IMR-90 (cell line): Measurements from ENCODE around the gene KCNT2. TPM values are rescaled to one million over a fixed set of nuclear protein-coding genes. Genes with fewer than 3 reads are reported as not detected.

Experiments
- ATAC-seq: fragments of 200-7000 bp; cut with Tn5 transposase; 2 replicates; pipeline ENCODE4 v1.9.1; 2020; ENCODE audit warnings: low read depth, mild to moderate bottlenecking, moderate library complexity
- BruUV-seq: library from RNA; stranded (reverse); fragments of 400-500 nt; replicated peaks from 2 replicates; lab custom pipeline; 2021; lab: Mats Ljungman, UMichigan
- CTCF ChIA-PET: fragments of 300-600 bp; formaldehyde crosslinking; extraction: SDS; loops from one replicate; lab custom pipeline; 2021; ENCODE audit warnings: antibody characterized with exemption; lab: Yijun Ruan, JAX
- POLR2A ChIA-PET: fragments of 300-600 bp; sonication (Branson Sonifier 250); formaldehyde crosslinking; loops from one replicate; lab custom pipeline; 2022; ENCODE audit warnings: antibody characterized with exemption; ENCODE audit not compliant: unreplicated experiment; lab: Charles Lee
- DNase-seq: peaks from one replicate; pipeline ENCODE4 v3.0.0; 2013
- H2AFZ ChIP-seq: replicated peaks from 2 replicates; pipeline ENCODE3; 2013; ENCODE audit warnings: low read length, mild to moderate bottlenecking; ENCODE audit not compliant: poor library complexity
- H2AK5ac ChIP-seq: 2 replicates; pipeline ENCODE4 v1.6.1; 2013; ENCODE audit warnings: low read depth, low read length, inconsistent platforms
- H2AK9ac ChIP-seq: replicated peaks from 2 replicates; pipeline ENCODE3; 2013; ENCODE audit warnings: mild to moderate bottlenecking, low read depth, low read length, moderate library complexity; ENCODE audit not compliant: poor library complexity
- H2BK120ac ChIP-seq: 2 replicates; pipeline ENCODE4 v1.6.1; 2013; ENCODE audit warnings: low read depth, low read length, inconsistent platforms
- H2BK15ac ChIP-seq: 3 replicates; pipeline ENCODE4 v1.6.1; 2013; ENCODE audit warnings: low read depth, low read length, inconsistent platforms
- H2BK20ac ChIP-seq: 2 replicates; pipeline ENCODE4 v1.6.1; 2013; ENCODE audit warnings: low read depth, mild to moderate bottlenecking, inconsistent platforms, low read length, moderate library complexity
- H2BK5ac ChIP-seq: 2 replicates; pipeline ENCODE4 v1.6.1; 2013; ENCODE audit warnings: mild to moderate bottlenecking, low read depth, low read length, inconsistent platforms; ENCODE audit not compliant: poor library complexity, severe bottlenecking
- H3K14ac ChIP-seq: replicated peaks from 2 replicates; pipeline ENCODE4 v1.6.1; 2013; ENCODE audit warnings: low read depth, low read length, inconsistent platforms
- H3K18ac ChIP-seq: 2 replicates; pipeline ENCODE4 v1.6.1; 2013; ENCODE audit warnings: low read depth, low read length, control low read depth
- H3K23ac ChIP-seq: 2 replicates; pipeline ENCODE4 v1.6.1; 2013; ENCODE audit warnings: low read depth, low read length, inconsistent platforms
- H3K27ac ChIP-seq: 2 replicates; pipeline ENCODE4 v1.5.1; 2013; ENCODE audit warnings: mild to moderate bottlenecking, control low read depth, low read length; ENCODE audit not compliant: insufficient read depth
- H3K27me3 ChIP-seq: 2 replicates; pipeline ENCODE4 v1.6.1; 2013; ENCODE audit warnings: low read length; ENCODE audit not compliant: control insufficient read depth, insufficient read depth
- H3K36me3 ChIP-seq: 2 replicates; pipeline ENCODE4 v1.6.1; 2013; ENCODE audit warnings: low read length, mixed read lengths; ENCODE audit not compliant: control insufficient read depth, insufficient read depth
- H3K4ac ChIP-seq: 2 replicates; pipeline ENCODE4 v1.6.1; 2013; ENCODE audit warnings: low read depth, low read length, inconsistent platforms
- H3K4me1 ChIP-seq: 2 replicates; pipeline ENCODE4 v1.6.1; 2013; ENCODE audit warnings: low read length, mixed read lengths; ENCODE audit not compliant: control insufficient read depth, insufficient read depth
- H3K4me2 ChIP-seq: 2 replicates; pipeline ENCODE4 v1.6.1; 2013; ENCODE audit warnings: low read depth, mild to moderate bottlenecking, control low read depth, low read length, moderate library complexity
- H3K4me3 ChIP-seq: 2 replicates; pipeline ENCODE4 v1.5.1; 2013; ENCODE audit warnings: low read depth, mild to moderate bottlenecking, control low read depth, low read length, moderate library complexity; ENCODE audit not compliant: insufficient read depth
- H3K56ac ChIP-seq: 2 replicates; pipeline ENCODE4 v1.6.1; 2013; ENCODE audit warnings: low read length, inconsistent platforms; ENCODE audit not compliant: insufficient read depth; ENCODE audit errors: extremely low read depth
- H3K79me1 ChIP-seq, 2 experiments: 2 replicates each; pipeline ENCODE4 v1.6.1; 2013; ENCODE audit warnings: low read length in 2 of 2, inconsistent platforms in 1 of 2, low read depth in 1 of 2
- H3K9ac ChIP-seq: 2 replicates; pipeline ENCODE4 v1.6.1; 2013; ENCODE audit warnings: low read depth, low read length, control low read depth
- H3K9me1 ChIP-seq: 2 replicates; pipeline ENCODE4 v1.6.1; 2013; ENCODE audit warnings: low read length, inconsistent platforms; ENCODE audit not compliant: insufficient read depth
- H3K9me3 ChIP-seq: 2 replicates; pipeline ENCODE4 v1.6.1; 2013; ENCODE audit warnings: low read length; ENCODE audit not compliant: control insufficient read depth, insufficient read depth
- H4K20me1 ChIP-seq: 2 replicates; pipeline ENCODE4 v1.6.1; 2013; ENCODE audit warnings: low read length, inconsistent platforms; ENCODE audit not compliant: insufficient read depth
- H4K5ac ChIP-seq: 2 replicates; pipeline ENCODE4 v1.6.1; 2013; ENCODE audit warnings: mild to moderate bottlenecking, low read depth, low read length, control low read depth
- H4K8ac ChIP-seq, 2 experiments: 2 replicates each; pipeline ENCODE4 v1.6.1; 2013; ENCODE audit warnings: low read depth in 2 of 2, low read length in 2 of 2, control low read depth in 1 of 2, inconsistent platforms in 1 of 2
- H4K91ac ChIP-seq: 2 replicates; pipeline ENCODE4 v1.6.1; 2013; ENCODE audit warnings: low read depth, low read length, inconsistent platforms; ENCODE audit not compliant: insufficient read depth
- MAFK ChIP-seq: IDR thresholded peaks from 2 replicates; pipeline ENCODE4 v1.6.1; 2012; ENCODE audit warnings: low read depth, low read length, improper control_type of control experiment
- WGBS, 2 experiments: methylation state at CpG; one replicate each; pipeline versions ENCODE4 v1.1.5 to v1.1.7; 2013; ENCODE audit warnings: missing lambda C conversion rate in 2 of 2; ENCODE audit not compliant: insufficient read length in 1 of 2; ENCODE audit errors: extremely low coverage in 2 of 2; 5-methylcytosine and 5-hydroxymethylcytosine counted together
- dilution Hi-C: fragments of 300-500 bp; cut with HindIII; formaldehyde crosslinking; loops from one replicate; pipeline ENCODE4 v1.14.3; 2018; ENCODE audit warnings: low sequenced_read_pairs; ENCODE audit not compliant: unreplicated experiment
- in situ Hi-C: fragments of 300-500 bp; cut with MboI; formaldehyde crosslinking; loops from 3 replicates; pipeline ENCODE4 v1.14.3; 2019; ENCODE audit warnings: low sequenced_read_pairs, inconsistent platforms, mixed read lengths
- intact Hi-C: fragments of 100-400 bp; cut with micrococcal nuclease; formaldehyde crosslinking; loops from 2 replicates; pipeline ENCODE4 v1.10.0; 2022
- polyA plus RNA-seq, 3 experiments: library from polyadenylated mRNA; depleted of rRNA; stranded (reverse); fragments of >200 nt; gene quantifications; 2 replicates each; pipeline ENCODE4 v1.2.3, GENCODE V29; 2012; ENCODE audit warnings: low replicate concordance in 1 of 3
- total RNA-seq: library from RNA; depleted of rRNA; stranded (reverse); fragments of >200 nt; gene quantifications from 2 replicates; pipeline ENCODE4 v1.2.3, GENCODE V29; 2012
- TF ChIP-seq, protein P1 (sequence below): fragments of 150-350 bp; IDR thresholded peaks from 2 replicates; pipeline ENCODE4 v1.6.1; 2017; ENCODE audit warnings: mild to moderate bottlenecking, antibody characterized with exemption, low read length, low read depth

KCNT2 gene
- total and polyA plus RNA-seq, 2 of the 4 experiments (the other 2 are of a cell fraction): 0.22 to 0.72 TPM

DNA sequence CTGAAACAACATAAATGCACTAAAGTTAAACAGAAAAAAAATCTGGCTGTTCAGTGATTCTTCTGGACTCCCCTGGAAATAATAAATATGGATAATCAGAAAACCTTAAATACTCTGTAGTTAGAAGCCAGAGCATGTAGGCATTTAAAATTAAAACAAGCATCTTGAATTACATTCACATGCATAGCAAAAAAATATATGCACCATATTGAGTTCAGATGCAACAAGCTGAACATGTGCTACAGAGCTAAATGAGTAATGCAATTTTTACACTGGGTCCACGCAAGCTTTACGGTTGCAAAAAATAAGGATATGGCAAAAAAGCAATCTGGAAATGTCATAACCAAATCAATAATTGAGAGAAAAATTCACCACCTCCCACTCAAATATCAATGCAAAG lies 11.5 kb upstream of the KCNT2 start:
- Histone ChIP-seq H2BK15ac (no peak overlapping the region), H3K27me3 (no peaks in the 10 kb centered on the region), H3K4me2 (no peak overlapping the region), H2BK120ac (no peak overlapping the region), H4K8ac (no peak overlapping the region), H3K14ac (no peak overlapping the region), H4K20me1 (no peaks in the 10 kb centered on the region), H2BK20ac (no peak overlapping the region), H2BK5ac (no peak overlapping the region), H3K56ac (no peak overlapping the region), H3K27ac (no peak overlapping the region), H3K9me3 (no peaks in the 10 kb centered on the region), H3K18ac (no peak overlapping the region), H3K36me3 (no peaks in the 10 kb centered on the region), H2AK9ac (no peak overlapping the region), H2AK5ac (no peak overlapping the region), H3K79me1 (no peaks in the 10 kb centered on the region), H4K91ac (no peak overlapping the region), H3K9ac (no peak overlapping the region), H3K4me1 (no peaks in the 10 kb centered on the region), H2AFZ (no peak overlapping the region), H3K23ac (no peak overlapping the region), H3K4ac (no peak overlapping the region), H3K4me3 (no peak overlapping the region), H3K9me1 (no peaks in the 10 kb centered on the region), H4K5ac (no peak overlapping the region)
- POLR2A ChIA-PET: no interaction called here
- intact Hi-C loops (no loop called here), in situ Hi-C loops (no loop called here), dilution Hi-C loops (no loop called here)
- ATAC-seq (no peak), DNase-seq (no peak)
- WGBS, 2 experiments: no CpG with 5 or more reads among the region's 2 CpGs
- TF ChIP-seq, protein P1, sequence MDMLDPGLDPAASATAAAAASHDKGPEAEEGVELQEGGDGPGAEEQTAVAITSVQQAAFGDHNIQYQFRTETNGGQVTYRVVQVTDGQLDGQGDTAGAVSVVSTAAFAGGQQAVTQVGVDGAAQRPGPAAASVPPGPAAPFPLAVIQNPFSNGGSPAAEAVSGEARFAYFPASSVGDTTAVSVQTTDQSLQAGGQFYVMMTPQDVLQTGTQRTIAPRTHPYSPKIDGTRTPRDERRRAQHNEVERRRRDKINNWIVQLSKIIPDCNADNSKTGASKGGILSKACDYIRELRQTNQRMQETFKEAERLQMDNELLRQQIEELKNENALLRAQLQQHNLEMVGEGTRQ: no peak
- no peak for TF ChIP-seq MAFK
- no TSS peak for BruUV-seq
- CTCF ChIA-PET: interaction anchor here (0.6 kb wide), 1 partner anchor 975 kb away, joined by 3 read pairs; no protein-coding TSS in a partner anchor
